ENCODE measurements around the gene ANKLE2.

ANKLE2 gene

DNA sequence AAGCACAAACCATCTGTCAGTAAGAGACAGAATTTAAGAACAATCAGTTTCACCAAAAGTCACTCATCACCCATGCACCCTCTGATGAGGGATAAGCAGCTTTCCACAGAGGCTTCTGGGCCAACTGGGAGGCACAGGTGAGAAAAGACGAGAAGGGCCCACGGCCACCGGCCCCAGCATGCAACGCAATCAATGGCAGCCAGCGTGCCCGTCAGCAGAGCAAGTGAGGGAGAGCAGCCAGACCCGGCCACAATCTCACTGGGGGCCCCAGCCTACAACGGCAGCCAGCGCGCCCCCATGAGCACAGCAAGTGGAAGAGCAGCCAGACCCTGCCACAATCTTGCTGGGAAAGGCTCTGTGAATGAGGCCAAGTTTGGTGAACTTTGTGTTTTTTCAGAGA is 13.3 kb downstream of the ANKLE2 start:
- no peaks in the 10 kb centered on the region for H3K27me3 ChIP-seq (ENCODE audit: low read depth, low read length)
- H4K20me1 ChIP-seq (ENCODE audit: insufficient read depth, low read length), result no peaks in the 10 kb centered on the region
- H3K27ac ChIP-seq (ENCODE audit: low read length), result no peak overlapping the region
- peaks cover 22% of the 10 kb centered on the region; the same call in 1 of the 2 replicates for H3K79me2 ChIP-seq (ENCODE audit: low read length)
- no peak for TF ChIP-seq EZH2phosphoT487 (IDR thresholded peaks at IDR 0.05; ENCODE audit: low read depth)
- TF ChIP-seq, protein P1, sequence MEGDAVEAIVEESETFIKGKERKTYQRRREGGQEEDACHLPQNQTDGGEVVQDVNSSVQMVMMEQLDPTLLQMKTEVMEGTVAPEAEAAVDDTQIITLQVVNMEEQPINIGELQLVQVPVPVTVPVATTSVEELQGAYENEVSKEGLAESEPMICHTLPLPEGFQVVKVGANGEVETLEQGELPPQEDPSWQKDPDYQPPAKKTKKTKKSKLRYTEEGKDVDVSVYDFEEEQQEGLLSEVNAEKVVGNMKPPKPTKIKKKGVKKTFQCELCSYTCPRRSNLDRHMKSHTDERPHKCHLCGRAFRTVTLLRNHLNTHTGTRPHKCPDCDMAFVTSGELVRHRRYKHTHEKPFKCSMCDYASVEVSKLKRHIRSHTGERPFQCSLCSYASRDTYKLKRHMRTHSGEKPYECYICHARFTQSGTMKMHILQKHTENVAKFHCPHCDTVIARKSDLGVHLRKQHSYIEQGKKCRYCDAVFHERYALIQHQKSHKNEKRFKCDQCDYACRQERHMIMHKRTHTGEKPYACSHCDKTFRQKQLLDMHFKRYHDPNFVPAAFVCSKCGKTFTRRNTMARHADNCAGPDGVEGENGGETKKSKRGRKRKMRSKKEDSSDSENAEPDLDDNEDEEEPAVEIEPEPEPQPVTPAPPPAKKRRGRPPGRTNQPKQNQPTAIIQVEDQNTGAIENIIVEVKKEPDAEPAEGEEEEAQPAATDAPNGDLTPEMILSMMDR (IDR thresholded peaks at IDR 0.05; ENCODE audit: low read depth, low read length), result no peak
- H3K36me3 ChIP-seq (replicated peaks; ENCODE audit: low read depth, low read length), result peaks cover 38% of the 10 kb centered on the region
- no peak overlapping the region for H2AFZ ChIP-seq (ENCODE audit: low read depth, low read length)
- no peak overlapping the region for H3K4me2 ChIP-seq (ENCODE audit: low read length)
- H3K4me3 ChIP-seq (ENCODE audit: low read length), result no peak overlapping the region
- H3K9ac ChIP-seq (ENCODE audit: low read length), result no peak overlapping the region
- no peaks in the 10 kb centered on the region for H3K9me3 ChIP-seq (ENCODE audit: insufficient read depth, low read length)
- H3K4me1 ChIP-seq (ENCODE audit: low read length), result no peaks in the 10 kb centered on the region

DNA sequence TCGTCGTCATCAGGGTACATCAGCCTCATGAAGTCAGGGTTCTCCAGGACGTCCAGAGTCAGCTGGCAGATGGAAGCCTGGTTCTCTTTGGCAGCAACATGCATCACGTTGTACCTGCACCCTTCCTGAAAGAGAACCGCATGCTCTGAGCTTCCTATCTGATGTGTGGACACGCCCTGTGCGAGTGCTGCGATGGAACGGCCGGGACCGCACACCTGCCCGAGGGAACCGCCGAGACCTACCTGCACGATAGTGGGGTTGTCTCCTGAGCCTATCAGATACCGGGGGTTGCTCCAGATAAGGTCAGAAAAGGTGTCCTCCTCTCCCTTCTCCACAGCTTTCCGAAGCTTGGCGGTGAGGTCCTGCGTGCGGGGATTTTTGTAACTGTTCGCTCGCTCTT is 13.7 kb downstream of the ANKLE2 start:
- Histone ChIP-seq H3K79me2 (ENCODE audit: low read length) (peaks cover 21% of the 10 kb centered on the region), H3K36me3 (replicated peaks; ENCODE audit: low read depth, low read length) (peaks cover 41% of the 10 kb centered on the region), H3K9me3 (ENCODE audit: insufficient read depth, low read length) (no peaks in the 10 kb centered on the region), H3K4me2 (ENCODE audit: low read length) (no peak overlapping the region), H2AFZ (ENCODE audit: low read depth, low read length) (no peak overlapping the region), H4K20me1 (ENCODE audit: insufficient read depth, low read length) (no peaks in the 10 kb centered on the region), H3K9ac (ENCODE audit: low read length) (no peak overlapping the region), H3K4me3 (ENCODE audit: low read length) (no peak overlapping the region), H3K4me1 (ENCODE audit: low read length) (no peaks in the 10 kb centered on the region), H3K27me3 (ENCODE audit: low read depth, low read length) (no peaks in the 10 kb centered on the region), H3K27ac (ENCODE audit: low read length) (no peak overlapping the region)
- TF ChIP-seq, protein P1 (IDR thresholded peaks at IDR 0.05; ENCODE audit: low read depth, low read length), result no peak
- TF ChIP-seq EZH2phosphoT487 (IDR thresholded peaks at IDR 0.05; ENCODE audit: low read depth), result no peak

DNA sequence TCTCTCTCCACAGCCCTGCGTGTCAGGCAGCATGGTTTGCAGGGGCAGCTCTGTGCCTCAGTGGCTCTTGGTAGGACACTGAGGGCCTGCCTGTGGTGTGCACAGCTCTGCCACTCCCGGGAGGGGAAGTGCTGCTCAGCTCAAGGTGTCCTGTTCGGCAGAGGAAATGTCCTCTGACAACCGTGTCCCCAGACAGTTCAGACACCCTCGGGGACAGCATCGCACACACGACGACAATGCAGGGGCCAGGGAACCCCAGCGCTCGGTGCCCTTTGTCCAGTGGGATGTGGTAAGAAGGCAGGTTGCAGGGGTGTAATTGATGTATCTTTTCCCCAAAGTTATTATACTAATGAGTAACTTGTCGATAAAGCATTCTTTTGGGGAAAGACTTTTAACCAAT is 14.2 kb downstream of the ANKLE2 start:
- TF ChIP-seq, protein P1 (IDR thresholded peaks at IDR 0.05; ENCODE audit: low read depth, low read length), result no peak
- no peak for TF ChIP-seq EZH2phosphoT487 (IDR thresholded peaks at IDR 0.05; ENCODE audit: low read depth)
- H2AFZ ChIP-seq (ENCODE audit: low read depth, low read length), result no peak overlapping the region
- no peak overlapping the region for H3K9ac ChIP-seq (ENCODE audit: low read length)
- H3K79me2 ChIP-seq (ENCODE audit: low read length), result peaks cover 26% of the 10 kb centered on the region
- no peak overlapping the region for H3K4me2 ChIP-seq (ENCODE audit: low read length)
- no peaks in the 10 kb centered on the region for H4K20me1 ChIP-seq (ENCODE audit: insufficient read depth, low read length)
- no peak overlapping the region for H3K27ac ChIP-seq (ENCODE audit: low read length)
- H3K4me1 ChIP-seq (ENCODE audit: low read length), result no peaks in the 10 kb centered on the region
- no peaks in the 10 kb centered on the region for H3K9me3 ChIP-seq (ENCODE audit: insufficient read depth, low read length)
- H3K4me3 ChIP-seq (ENCODE audit: low read length), result no peak overlapping the region
- peaks cover 46% of the 10 kb centered on the region for H3K36me3 ChIP-seq (replicated peaks; ENCODE audit: low read depth, low read length)
- H3K27me3 ChIP-seq (ENCODE audit: low read depth, low read length), result no peaks in the 10 kb centered on the region

DNA sequence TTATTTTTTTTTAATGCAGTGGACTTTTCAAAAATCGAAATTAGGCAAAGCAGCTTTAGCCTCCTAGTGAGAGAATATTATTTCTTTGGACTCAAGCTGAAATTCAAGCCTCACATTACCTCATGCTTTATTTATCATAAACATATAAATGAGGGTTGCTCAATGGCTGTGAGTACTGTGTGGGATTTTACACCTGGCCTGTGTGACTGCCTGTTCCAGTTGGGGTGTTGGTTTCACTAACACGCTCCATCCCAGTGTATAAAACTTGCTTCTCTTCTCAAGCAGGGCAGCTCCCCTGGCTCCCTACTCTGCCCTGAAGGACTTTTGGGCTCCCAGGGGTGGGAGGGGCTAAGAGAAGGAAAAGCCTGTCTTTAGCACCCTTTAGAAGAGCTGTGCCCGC is 15.0 kb downstream of the ANKLE2 start:
- peaks cover 53% of the 10 kb centered on the region for H3K36me3 ChIP-seq (replicated peaks; ENCODE audit: low read depth, low read length)
- H3K27me3 ChIP-seq (ENCODE audit: low read depth, low read length), result no peaks in the 10 kb centered on the region
- H2AFZ ChIP-seq (ENCODE audit: low read depth, low read length), result no peak overlapping the region
- peaks cover 29% of the 10 kb centered on the region for H3K79me2 ChIP-seq (ENCODE audit: low read length)
- H3K4me3 ChIP-seq (ENCODE audit: low read length), result no peak overlapping the region
- TF ChIP-seq, protein P1 (IDR thresholded peaks at IDR 0.05; ENCODE audit: low read depth, low read length), result no peak
- TF ChIP-seq EZH2phosphoT487 (IDR thresholded peaks at IDR 0.05; ENCODE audit: low read depth), result no peak
- H3K9me3 ChIP-seq (ENCODE audit: insufficient read depth, low read length), result no peaks in the 10 kb centered on the region
- H3K4me1 ChIP-seq (ENCODE audit: low read length), result no peaks in the 10 kb centered on the region
- H4K20me1 ChIP-seq (ENCODE audit: insufficient read depth, low read length), result no peaks in the 10 kb centered on the region
- H3K4me2 ChIP-seq (ENCODE audit: low read length), result no peak overlapping the region
- no peak overlapping the region for H3K9ac ChIP-seq (ENCODE audit: low read length)
- H3K27ac ChIP-seq (ENCODE audit: low read length), result no peak overlapping the region

All from OCI-LY3 (cell line).